SU-DHL-6 (cell line): ENCODE results near the gene ELOF1.
A peak's percentile ranks its signal among the peaks of the same experiment; 100 is the strongest.

Source experiments
- H2AFZ ChIP-seq: fragments of 200-600 bp; sonication (generic); 2 replicates; pipeline ENCODE4 v1.6.1; 2014; ENCODE audit warnings: low read depth, mild to moderate bottlenecking, moderate library complexity, mixed read lengths, antibody characterized with exemption, low read length; ENCODE audit not compliant: severe bottlenecking
- H3F3A ChIP-seq: fragments of 200-600 bp; shearing (Covaris generic); 2 replicates; pipeline ENCODE4 v1.6.0; 2016; ENCODE audit warnings: antibody characterized with exemption, mild to moderate bottlenecking; ENCODE audit not compliant: insufficient read depth
- H3K27ac ChIP-seq: fragments of 200-600 bp; sonication (generic); 2 replicates; pipeline ENCODE4 v1.5.1; 2016; ENCODE audit warnings: low read depth, mild to moderate bottlenecking, low read length, moderate library complexity, mixed read lengths
- H3K27me3 ChIP-seq: fragments of 200-600 bp; sonication (generic), shearing (Covaris generic); 2 replicates; pipeline ENCODE4 v1.6.0; 2014; ENCODE audit warnings: mild to moderate bottlenecking, low read length
- H3K36me3 ChIP-seq: fragments of 200-600 bp; sonication (generic); 2 replicates; pipeline ENCODE4 v1.6.1; 2014; ENCODE audit warnings: mild to moderate bottlenecking, low read length, mixed read lengths
- H3K4me2 ChIP-seq: fragments of 300-600, 200-600 bp; shearing (Covaris generic), sonication (generic); 2 replicates; pipeline ENCODE4 v1.6.0; 2014; ENCODE audit warnings: low read length, low read depth, mild to moderate bottlenecking; ENCODE audit not compliant: poor library complexity, severe bottlenecking
- H3K4me3 ChIP-seq: fragments of 200-600 bp; sonication (generic); 2 replicates; pipeline ENCODE4 v1.5.1; 2014; ENCODE audit warnings: antibody characterized with exemption, low read length, mild to moderate bottlenecking, mixed read lengths; ENCODE audit not compliant: insufficient read depth, poor library complexity, severe bottlenecking
- H3K79me2 ChIP-seq: fragments of 200-600 bp; sonication (generic); 2 replicates; pipeline ENCODE4 v1.6.1; 2014; ENCODE audit warnings: mild to moderate bottlenecking, low read length, moderate library complexity; ENCODE audit not compliant: insufficient read depth
- H3K9ac ChIP-seq: fragments of 200-600 bp; sonication (generic); 2 replicates; pipeline ENCODE4 v1.7.0; 2014; ENCODE audit warnings: mild to moderate bottlenecking, low read length
- H3K9me2 ChIP-seq: fragments of 200-600 bp; sonication (generic); replicated peaks from 2 replicates; pipeline ENCODE4 v1.6.1; 2014; ENCODE audit warnings: low read length; ENCODE audit not compliant: insufficient read depth
- H3K9me3 ChIP-seq: fragments of 200-600 bp; sonication (generic); 2 replicates; pipeline ENCODE4 v1.6.1; 2014; ENCODE audit warnings: low read length, mixed read lengths; ENCODE audit not compliant: insufficient read depth
- H4K20me1 ChIP-seq: fragments of 200-600 bp; sonication (generic); 2 replicates; pipeline ENCODE4 v1.6.1; 2014; ENCODE audit warnings: low read depth, mild to moderate bottlenecking, antibody characterized with exemption, low read length, moderate library complexity, mixed read lengths
- EZH2phosphoT487 ChIP-seq: fragments of 200-600 bp; sonication (generic), shearing (Covaris generic); conservative IDR thresholded peaks from 2 replicates; pipeline ENCODE4 v1.6.1; 2018; ENCODE audit warnings: mild to moderate bottlenecking, antibody characterized with exemption, low read length, moderate library complexity, mixed read lengths
- TF ChIP-seq, protein P1 (sequence below): fragments of 200-600 bp; sonication (generic); IDR thresholded peaks from one replicate; pipeline ENCODE4 v1.5.1; 2017; ENCODE audit warnings: antibody characterized with exemption, mild to moderate bottlenecking, low read length, moderate library complexity; ENCODE audit not compliant: insufficient read depth, poor library complexity, severe bottlenecking

Gene ELOF1

DNA sequence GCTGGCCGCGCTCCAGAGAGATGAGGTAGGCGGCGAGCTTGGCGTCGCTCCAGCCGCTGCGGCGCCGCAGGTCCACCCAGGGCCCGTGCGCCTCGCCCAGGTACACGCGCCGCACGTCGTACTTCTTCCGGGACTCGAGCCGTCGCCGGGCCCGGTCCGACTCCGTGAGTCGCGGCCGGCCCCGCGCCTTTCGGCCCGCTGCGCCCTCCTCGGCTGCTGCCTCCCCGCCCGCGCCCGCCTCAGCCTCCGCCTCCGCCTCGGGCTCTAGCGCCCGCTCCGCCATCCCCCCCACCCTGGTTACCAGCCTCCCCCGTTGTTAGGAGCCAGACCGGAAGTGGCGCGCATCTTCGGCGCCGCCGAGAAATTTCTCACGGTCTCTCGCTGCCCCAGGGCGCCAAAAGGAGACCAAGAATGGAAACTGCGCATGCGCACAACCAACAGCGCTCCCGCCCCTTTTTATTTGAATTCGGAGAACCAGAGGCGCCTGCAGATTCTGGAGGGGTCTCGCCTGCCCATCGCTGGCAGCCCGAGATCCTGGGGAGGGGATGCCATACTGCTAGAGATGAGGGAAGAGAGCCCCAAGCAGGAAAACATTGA, 53.4 kb downstream of the ELOF1 start, which contains the start of gene ZNF653:
Gene ZNF653, minus strand, starts transcription at position 336 of the 597 bp plus-strand sequence. Its CDS starts 53 bp downstream, at position 283.
- peaks cover 17% of the 10 kb centered on the region for H3K79me2 ChIP-seq
- H3K9me2 ChIP-seq: no peaks in the 10 kb centered on the region
- H3K4me2 ChIP-seq: peak within 1 kb of the TSS; percentile 87
- no peaks in the 10 kb centered on the region for H3K9me3 ChIP-seq
- no peaks in the 10 kb centered on the region for H3K36me3 ChIP-seq
- no peaks in the 10 kb centered on the region for H4K20me1 ChIP-seq
- no peak for TF ChIP-seq EZH2phosphoT487
- TF ChIP-seq, protein P1, sequence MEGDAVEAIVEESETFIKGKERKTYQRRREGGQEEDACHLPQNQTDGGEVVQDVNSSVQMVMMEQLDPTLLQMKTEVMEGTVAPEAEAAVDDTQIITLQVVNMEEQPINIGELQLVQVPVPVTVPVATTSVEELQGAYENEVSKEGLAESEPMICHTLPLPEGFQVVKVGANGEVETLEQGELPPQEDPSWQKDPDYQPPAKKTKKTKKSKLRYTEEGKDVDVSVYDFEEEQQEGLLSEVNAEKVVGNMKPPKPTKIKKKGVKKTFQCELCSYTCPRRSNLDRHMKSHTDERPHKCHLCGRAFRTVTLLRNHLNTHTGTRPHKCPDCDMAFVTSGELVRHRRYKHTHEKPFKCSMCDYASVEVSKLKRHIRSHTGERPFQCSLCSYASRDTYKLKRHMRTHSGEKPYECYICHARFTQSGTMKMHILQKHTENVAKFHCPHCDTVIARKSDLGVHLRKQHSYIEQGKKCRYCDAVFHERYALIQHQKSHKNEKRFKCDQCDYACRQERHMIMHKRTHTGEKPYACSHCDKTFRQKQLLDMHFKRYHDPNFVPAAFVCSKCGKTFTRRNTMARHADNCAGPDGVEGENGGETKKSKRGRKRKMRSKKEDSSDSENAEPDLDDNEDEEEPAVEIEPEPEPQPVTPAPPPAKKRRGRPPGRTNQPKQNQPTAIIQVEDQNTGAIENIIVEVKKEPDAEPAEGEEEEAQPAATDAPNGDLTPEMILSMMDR: no peak
- peak within 1 kb of the TSS; percentile 70 for H3K4me3 ChIP-seq
- H3K27ac ChIP-seq: peak within 1 kb of the TSS; percentile 86
- no peaks in the 10 kb centered on the region for H3K27me3 ChIP-seq
- peaks cover 4% of the 10 kb centered on the region; the same call in 1 of the 2 replicates for H3F3A ChIP-seq
- H2AFZ ChIP-seq: peak within 1 kb of the TSS; percentile 50
- H3K9ac ChIP-seq: peak within 1 kb of the TSS; percentile 82

DNA sequence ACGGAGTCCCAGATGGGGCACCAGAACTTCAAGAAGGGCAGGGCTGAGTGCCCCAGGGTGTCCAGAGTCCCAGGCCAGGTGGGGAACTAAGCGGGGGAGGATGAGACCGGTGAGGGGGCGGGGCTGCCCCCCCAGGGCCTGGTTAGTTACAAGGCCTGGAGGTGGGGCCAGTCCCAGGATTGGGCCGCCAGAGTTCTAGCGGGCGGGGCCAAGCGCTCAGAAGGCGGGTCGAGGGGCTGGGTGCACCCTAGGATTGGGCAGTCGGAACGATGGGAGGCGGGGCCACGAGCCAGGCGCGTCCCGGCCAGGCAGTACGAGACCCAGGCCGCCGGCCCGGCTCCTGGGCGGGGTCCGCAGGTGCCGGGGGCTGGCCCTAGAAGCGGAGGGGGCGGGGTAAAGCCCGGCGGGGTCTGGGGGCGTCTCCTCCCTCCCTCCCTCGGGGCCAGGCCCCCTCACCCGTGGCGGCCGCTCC, 54.0 kb downstream of the ELOF1 start:
- Histone ChIP-seq H3K9me3 (no peaks in the 10 kb centered on the region), H2AFZ (peak overlapping the region; percentile 50)

DNA sequence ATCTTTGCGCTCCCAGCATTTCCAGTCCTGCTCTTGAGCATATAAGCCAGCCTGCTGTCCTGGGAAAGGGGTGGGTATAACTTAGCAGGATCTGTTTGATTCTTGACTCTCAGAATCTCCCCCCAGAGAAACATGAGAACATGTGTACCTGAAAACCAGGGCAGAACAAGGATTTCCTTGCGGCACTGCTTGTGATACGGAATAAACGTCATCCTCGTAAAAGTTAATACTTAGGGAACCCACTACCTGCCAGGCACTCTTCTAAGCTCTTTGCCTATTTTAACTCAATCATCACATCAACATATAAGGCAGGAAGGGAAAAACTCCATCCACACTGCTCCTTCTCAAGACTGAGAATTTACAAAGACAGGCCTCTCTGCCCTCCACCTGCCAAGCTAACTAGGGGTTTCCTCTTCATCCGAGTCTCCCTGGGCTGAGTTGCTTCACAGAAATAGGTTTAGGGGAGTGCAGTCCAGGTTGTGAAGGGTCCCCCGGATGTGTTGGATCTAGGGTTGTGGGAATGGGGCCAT, 54.5 kb downstream of the ELOF1 start:
- Histone ChIP-seq H3K27me3 (no peaks in the 10 kb centered on the region), H4K20me1 (no peaks in the 10 kb centered on the region), H3K9ac (peak overlapping the region; percentile 82), H3K4me3 (peak overlapping the region; percentile 57), H3K79me2 (peaks cover 17% of the 10 kb centered on the region), H3K9me3 (no peaks in the 10 kb centered on the region), H3K4me2 (peak overlapping the region; percentile 71), H3K36me3 (no peaks in the 10 kb centered on the region), H2AFZ (no peak overlapping the region), H3F3A (peaks cover 4% of the 10 kb centered on the region; the same call in 1 of the 2 replicates), H3K9me2 (no peaks in the 10 kb centered on the region), H3K27ac (peak overlapping the region; percentile 43)
- TF ChIP-seq, protein P1: no peak
- TF ChIP-seq EZH2phosphoT487: no peak

More for the DNA sequence above, 54.0 kb downstream of the ELOF1 start:
- no peak for TF ChIP-seq EZH2phosphoT487
- TF ChIP-seq, protein P1: no peak
- Histone ChIP-seq H3K9ac (peak overlapping the region; percentile 82), H3K4me2 (peak overlapping the region; percentile 87), H3K27ac (peak overlapping the region; percentile 86), H3K27me3 (no peaks in the 10 kb centered on the region), H4K20me1 (no peaks in the 10 kb centered on the region), H3K36me3 (no peaks in the 10 kb centered on the region), H3K79me2 (peaks cover 17% of the 10 kb centered on the region), H3K4me3 (peak overlapping the region; percentile 70), H3K9me2 (no peaks in the 10 kb centered on the region), H3F3A (peaks cover 4% of the 10 kb centered on the region; the same call in 1 of the 2 replicates)
